Lung (tissue), 12 donors: ENCODE results near the gene PARD3B. TPM values are rescaled to one million over a fixed set of nuclear protein-coding genes. Genes with fewer than 3 reads are reported as not detected.

Source experiments
- ATAC-seq: fragments of 200-7000 bp; cut with Tn5 transposase; one replicate; pipeline ENCODE4 v1.9.1; 2020; ENCODE audit warnings: moderate number of reproducible peaks; ENCODE audit not compliant: insufficient read depth, low FRiP score
- DNase-seq, 3 donors: peaks; one replicate each; pipeline ENCODE4 v3.0.0-alpha.2; 2013 to 2017
- H3K27ac ChIP-seq, 2 donors: one replicate each; pipeline ENCODE4 v1.5.1; 2013; ENCODE audit warnings: mild to moderate bottlenecking in 2 of 2, moderate library complexity in 2 of 2, control low read depth in 1 of 2, inconsistent platforms in 1 of 2, low read depth in 1 of 2, low read length in 1 of 2
- H3K27me3 ChIP-seq, 3 donors: one replicate each; pipeline ENCODE4 v1.5.1; 2013; ENCODE audit warnings: low read length in 2 of 3; ENCODE audit not compliant: control insufficient read depth in 3 of 3, insufficient read depth in 3 of 3
- H3K36me3 ChIP-seq, 4 donors: one replicate each; pipeline ENCODE4 v1.5.1; 2013; ENCODE audit warnings: low read length in 4 of 4, mild to moderate bottlenecking in 1 of 4, moderate library complexity in 1 of 4; ENCODE audit not compliant: control insufficient read depth in 4 of 4, insufficient read depth in 4 of 4
- H3K4me1 ChIP-seq, 5 donors: one replicate each; pipeline ENCODE4 v1.5.1; 2013; ENCODE audit warnings: low read length in 5 of 5, mild to moderate bottlenecking in 2 of 5, moderate library complexity in 1 of 5; ENCODE audit not compliant: control insufficient read depth in 5 of 5, insufficient read depth in 5 of 5
- H3K4me3 ChIP-seq: one replicate; pipeline ENCODE4 v1.5.1; 2013; ENCODE audit warnings: mild to moderate bottlenecking, control low read depth, moderate library complexity
- H3K9ac ChIP-seq, 2 donors: one replicate each; pipeline ENCODE4 v1.5.1; 2013; ENCODE audit warnings: low read length in 2 of 2, control low read depth in 1 of 2; ENCODE audit not compliant: insufficient read depth in 1 of 2
- H3K9me3 ChIP-seq, 4 donors: one replicate each; pipeline ENCODE4 v1.5.1; 2013; ENCODE audit warnings: low read length in 3 of 4, mild to moderate bottlenecking in 1 of 4, moderate library complexity in 1 of 4; ENCODE audit not compliant: control insufficient read depth in 4 of 4, insufficient read depth in 3 of 4
- CTCF ChIP-seq: IDR thresholded peaks from 2 replicates; pipeline ENCODE4 v1.5.1; 2012; ENCODE audit warnings: mild to moderate bottlenecking; ENCODE audit errors: control extremely low read depth, extremely low read depth
- WGBS, 2 donors: extraction: QIAGEN DNeasy Blood & Tissue Kit; methylation state at CpG; one replicate each; pipeline ENCODE4 v1.1.7; 2013; 5-methylcytosine and 5-hydroxymethylcytosine counted together
- polyA plus RNA-seq, 2 donors: library from polyadenylated mRNA; stranded (reverse); fragments of 200-250 nt; gene quantifications; one replicate each; pipeline ENCODE4 v1.2.1, GENCODE V29; 2013
- total RNA-seq, 2 donors: library from RNA; depleted of rRNA in 1 of 2; stranded (reverse); fragments of >200 nt in 1 of 2; gene quantifications; one replicate each; pipeline ENCODE4 v1.2.1, GENCODE V29; 2014 to 2021
- donor health status: control.
- donor health status: control.
- donor health status: Bipolar disorder and iron deficiency.
- donor health status: healthy.
- donor health status: DM: yes; HTN: yes; CAD: no.

PARD3B gene
- total and polyA plus RNA-seq, 4 donors: 2.4 to 38.7 (median 17.1) TPM

DNA sequence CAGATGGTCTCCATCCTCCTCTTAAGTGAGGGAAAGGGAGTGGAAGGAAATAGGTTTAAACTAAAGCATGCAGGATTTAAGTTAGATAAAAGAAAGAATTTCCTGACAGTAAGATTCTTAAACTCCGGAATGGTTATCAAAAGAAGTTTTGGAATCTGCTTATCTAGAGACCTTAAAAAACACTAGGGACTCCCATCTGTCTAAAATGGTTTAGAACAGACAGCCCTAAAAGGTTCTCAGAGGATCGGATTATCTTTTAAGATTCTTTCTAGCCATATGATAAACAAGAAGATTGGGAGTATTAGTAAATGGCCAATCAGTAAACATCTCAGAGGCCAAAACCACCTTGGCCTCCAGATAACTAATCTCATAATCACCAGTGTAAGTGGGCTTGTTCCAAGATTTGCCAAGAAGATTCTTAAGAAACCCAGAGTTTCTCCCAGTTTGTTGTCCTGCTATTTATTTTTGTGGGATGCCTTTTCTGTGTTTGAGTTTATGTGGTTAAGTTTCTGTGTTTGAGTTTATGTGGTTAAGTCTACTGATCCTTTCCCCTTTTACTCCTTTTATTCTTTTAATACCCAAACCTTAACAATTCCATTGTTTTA, 822.2 kb downstream of the PARD3B start:
- Histone ChIP-seq H3K27ac (no peak overlapping the region), H3K27me3 (no peaks in the 10 kb centered on the region), H3K9me3 (no peaks in the 10 kb centered on the region), H3K4me1 (peaks cover 0 to 6% (median 0%) of the 10 kb centered on the region in 5 donors), H3K36me3 (no peaks in the 10 kb centered on the region), H3K4me3 (no peak overlapping the region), H3K9ac (no peak overlapping the region)
- 67 to 83% methylated on average over 2 of the region's 2 CpGs for WGBS, 2 donors
- ATAC-seq (no peak), DNase-seq (no peak)
- no peak for TF ChIP-seq CTCF

DNA sequence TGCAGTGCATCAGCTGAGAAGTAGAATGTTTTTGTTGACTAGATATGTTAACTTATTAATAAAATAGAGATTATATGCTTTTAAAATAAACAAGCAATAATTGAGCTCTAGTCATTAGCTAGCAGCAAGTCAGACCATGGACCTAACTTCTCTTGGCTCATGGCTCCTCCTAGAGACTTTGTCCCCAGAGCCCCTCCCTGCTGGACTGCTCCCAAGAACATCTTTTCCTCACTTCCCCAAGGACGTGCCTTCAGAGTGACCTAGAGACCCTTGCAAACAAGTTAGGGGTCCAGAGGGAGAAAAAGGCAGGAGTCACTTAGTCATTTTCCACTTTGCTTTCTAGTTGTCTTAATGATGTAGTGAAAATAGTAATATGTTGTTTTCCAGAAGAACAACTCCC, 824.5 kb downstream of the PARD3B start:
- no peak overlapping the region for H3K4me3 ChIP-seq
- H3K4me1 ChIP-seq: peaks cover 0 to 6% (median 0%) of the 10 kb centered on the region in 5 donors
- 36 to 53% methylated on average over 1 of the region's 1 CpG for WGBS, 2 donors
- TF ChIP-seq CTCF: no peak
- ATAC-seq (no peak), DNase-seq (no peak)
- no peaks in the 10 kb centered on the region for H3K9me3 ChIP-seq
- no peak overlapping the region for H3K27ac ChIP-seq
- H3K27me3 ChIP-seq: no peaks in the 10 kb centered on the region
- H3K36me3 ChIP-seq: no peaks in the 10 kb centered on the region
- H3K9ac ChIP-seq: no peak overlapping the region

DNA sequence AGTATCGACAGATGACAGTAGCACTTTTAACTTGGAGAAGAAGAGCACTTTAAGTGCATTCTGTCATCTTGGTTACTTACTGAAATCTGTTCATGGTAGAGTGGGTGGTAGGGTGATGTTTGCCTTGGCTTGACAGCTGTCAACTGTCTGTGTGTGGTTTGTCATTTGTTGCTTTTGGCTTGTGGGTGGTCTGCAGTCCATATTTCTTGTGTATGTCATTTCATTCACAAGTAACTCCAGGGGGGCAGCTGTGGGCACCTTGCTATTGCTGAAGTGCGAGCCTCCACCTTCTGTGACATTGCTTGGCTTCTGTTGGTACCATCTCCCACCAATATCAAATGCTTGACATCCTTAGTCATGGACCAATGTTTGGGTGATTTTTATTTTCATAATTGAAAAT, 825.5 kb downstream of the PARD3B start:
- no peaks in the 10 kb centered on the region for H3K4me1 ChIP-seq
- no peak overlapping the region for H3K27ac ChIP-seq
- no peaks in the 10 kb centered on the region for H3K9me3 ChIP-seq
- H3K4me3 ChIP-seq: no peak overlapping the region
- no peak for ATAC-seq
- H3K36me3 ChIP-seq: no peaks in the 10 kb centered on the region
- DNase-seq: no peak
- 94 to 95% methylated on average over 2 of the region's 2 CpGs for WGBS, 2 donors
- H3K27me3 ChIP-seq: no peaks in the 10 kb centered on the region
- no peak overlapping the region for H3K9ac ChIP-seq
- no peak for TF ChIP-seq CTCF

DNA sequence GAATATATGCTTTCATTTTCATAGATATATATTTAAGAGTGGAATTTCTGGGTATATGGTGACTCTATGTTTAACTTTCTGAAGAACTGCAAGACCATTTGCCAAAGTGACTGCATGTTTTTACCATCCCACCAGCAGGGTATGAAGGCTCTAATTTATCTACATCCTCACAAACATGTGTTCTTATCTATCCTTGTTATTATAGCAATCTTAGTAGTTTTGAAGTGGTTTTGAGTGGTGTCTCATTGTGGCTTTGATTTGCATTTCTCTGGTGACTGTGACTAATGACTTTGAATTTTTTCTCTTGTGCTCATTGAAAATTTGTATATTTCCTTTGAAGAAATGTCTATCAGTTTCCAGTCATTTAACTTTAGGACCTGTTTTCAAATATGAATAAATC, 826.9 kb downstream of the PARD3B start:
- H3K9me3 ChIP-seq: no peaks in the 10 kb centered on the region
- DNase-seq (no peak), ATAC-seq (no peak)
- no peak overlapping the region for H3K9ac ChIP-seq
- no peaks in the 10 kb centered on the region for H3K36me3 ChIP-seq
- H3K27ac ChIP-seq: no peak overlapping the region
- TF ChIP-seq CTCF: no peak
- no peaks in the 10 kb centered on the region for H3K4me1 ChIP-seq
- H3K27me3 ChIP-seq: no peaks in the 10 kb centered on the region
- no peak overlapping the region for H3K4me3 ChIP-seq
